ENCODE results near the gene ZNF358. TPM values are rescaled to one million over a fixed set of nuclear protein-coding genes. Genes with fewer than 3 reads are reported as not detected.

The ZNF358 gene
- total RNA-seq, 5 donors from 2014 or later (not counting 1 experiment from before 2014, with no cell fraction given), result 4.3 to 10.3 (median 8.5) TPM

DNA sequence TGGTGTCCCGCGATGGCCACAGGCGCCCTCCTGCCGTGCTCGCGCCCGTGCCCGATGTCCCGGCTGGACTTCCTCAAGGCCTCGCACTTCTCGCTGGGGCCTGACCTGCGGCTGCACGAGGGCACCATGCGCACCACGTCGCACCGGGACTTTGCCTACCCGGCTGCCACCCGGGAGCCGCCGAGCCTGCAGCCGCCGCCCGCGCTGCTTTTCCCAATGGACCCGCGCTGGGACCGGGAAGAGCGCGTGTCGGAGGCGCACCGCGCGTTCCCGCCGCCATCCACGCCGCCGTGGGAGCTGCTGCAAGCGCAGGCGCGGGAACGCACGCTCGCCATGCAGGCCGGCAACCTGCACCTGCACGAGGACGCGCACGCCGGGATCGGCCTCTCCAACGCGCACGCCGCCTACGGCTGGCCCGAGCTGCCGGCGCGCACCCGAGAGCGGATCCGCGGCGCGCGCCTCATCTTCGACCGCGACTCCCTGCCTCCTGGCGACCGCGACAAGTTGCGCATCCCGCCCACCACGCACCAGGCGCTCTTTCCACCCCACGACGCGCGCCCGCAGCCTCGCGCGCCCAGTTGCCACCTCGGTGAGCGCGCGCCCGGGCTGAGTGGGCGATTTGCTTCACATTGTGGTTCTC lies 15.0 kb upstream of the ZNF358 start:
- H3K27ac ChIP-seq (ENCODE audit: low read length), result no peak overlapping the region
- ChIA-PET CTCF (no interaction called here), POLR2A (no interaction called here)
- H3K9me3 Mint-ChIP-seq, result no peaks in the 10 kb centered on the region
- peaks cover 0 to 21% of the 10 kb centered on the region in 2 experiments for H3K4me1 ChIP-seq (ENCODE audit: control insufficient read depth in 1 of 2, extremely low read depth in 1 of 2, insufficient read depth in 2 of 2, low read length in 2 of 2)
- peaks cover 8 to 11% (median 9%) of the 10 kb centered on the region in 3 donors for H3K4me1 Mint-ChIP-seq
- H3K27ac Mint-ChIP-seq, result no peak overlapping the region
- WGBS (ENCODE audit: insufficient coverage), result 5% methylated on average over 85 of the region's 93 CpGs
- peak overlapping the region in 1 of 2 donors; percentile 53 for H3K4me3 ChIP-seq (ENCODE audit: control insufficient read depth in 1 of 2, extremely low read depth in 1 of 2, low read length in 1 of 2)
- peak overlapping the region in 1 of 3 donors; percentile 65 for H3K4me3 Mint-ChIP-seq
- no peaks in the 10 kb centered on the region for H3K36me3 ChIP-seq (ENCODE audit: control insufficient read depth in 2 of 2, extremely low read depth in 1 of 2, insufficient read depth in 1 of 2, low read length in 1 of 2)
- no peaks in the 10 kb centered on the region for H3K9me3 ChIP-seq
- H3K36me3 Mint-ChIP-seq, result no peaks in the 10 kb centered on the region
- peaks cover 35 to 53% of the 10 kb centered on the region in 2 donors for H3K27me3 Mint-ChIP-seq
- ATAC-seq (replicated peaks in 1 of 4), result peak; percentile 37 to 55 (median 42)
- DNase-seq, result peak in 6 of 35 experiments; percentile 15 to 47 (median 32)
- H3K27me3 ChIP-seq (replicated peaks in 1 of 2; ENCODE audit: control insufficient read depth in 2 of 2, extremely low read depth in 1 of 2, insufficient read depth in 2 of 2, low read length in 1 of 2), result peaks cover 2 to 80% of the 10 kb centered on the region in 2 experiments

- Histone ChIP-seq H3K4me1 (ENCODE audit: control insufficient read depth in 1 of 2, extremely low read depth in 1 of 2, insufficient read depth in 2 of 2, low read length in 2 of 2) (peaks cover 0 to 26% of the 10 kb centered on the region in 2 experiments), H3K36me3 (ENCODE audit: control insufficient read depth in 2 of 2, extremely low read depth in 1 of 2, insufficient read depth in 1 of 2, low read length in 1 of 2) (no peaks in the 10 kb centered on the region), H3K4me3 (ENCODE audit: control insufficient read depth in 1 of 2, extremely low read depth in 1 of 2, low read length in 1 of 2) (no peak overlapping the region), H3K9me3 (no peaks in the 10 kb centered on the region), H3K27me3 (replicated peaks in 1 of 2; ENCODE audit: control insufficient read depth in 2 of 2, extremely low read depth in 1 of 2, insufficient read depth in 2 of 2, low read length in 1 of 2) (peaks cover 2 to 84% of the 10 kb centered on the region in 2 experiments), H3K27ac (ENCODE audit: low read length) (no peak overlapping the region)
- no peaks in the 10 kb centered on the region for H3K9me3 Mint-ChIP-seq
- H3K4me3 Mint-ChIP-seq, result no peak overlapping the region
- WGBS (ENCODE audit: insufficient coverage), result 0% methylated on average over 1 of the region's 2 CpGs
- ATAC-seq (replicated peaks in 1 of 4), result no peak
- no peaks in the 10 kb centered on the region for H3K36me3 Mint-ChIP-seq
- H3K27ac Mint-ChIP-seq, result no peak overlapping the region
- H3K27me3 Mint-ChIP-seq, result peaks cover 35 to 51% of the 10 kb centered on the region in 2 donors
- DNase-seq, result no peak
- ChIA-PET POLR2A (no interaction called here), CTCF (no interaction called here)
- H3K4me1 Mint-ChIP-seq, result peaks cover 9 to 14% (median 10%) of the 10 kb centered on the region in 3 donors
Observed at GRCh38 chr19:7502552-7502951, 13.4 kb upstream of the ZNF358 start.

DNA sequence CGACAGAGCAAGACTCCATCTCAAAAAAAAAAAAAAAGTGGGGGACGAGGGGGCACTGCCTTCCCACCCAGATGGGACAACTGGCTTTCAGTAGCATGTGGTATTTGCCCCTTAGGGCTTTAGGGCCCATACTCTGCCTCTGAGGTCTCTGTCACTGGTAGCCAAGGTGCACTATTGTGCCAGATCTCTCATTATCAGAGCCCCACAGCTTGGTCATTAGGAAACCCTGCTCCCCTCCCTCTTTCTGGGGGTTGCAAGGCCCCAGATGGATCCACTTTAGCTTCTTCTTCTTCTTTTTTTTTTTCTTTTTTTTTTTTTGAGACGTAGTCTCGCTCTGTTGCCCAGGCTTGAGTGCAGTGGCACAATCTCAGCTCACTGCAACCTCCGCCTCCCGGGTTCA lies 11.2 kb upstream of the ZNF358 start:
- CTCF ChIA-PET, result no interaction called here
- H3K9me3 ChIP-seq, result no peaks in the 10 kb centered on the region
- no peak overlapping the region for H3K4me3 ChIP-seq (ENCODE audit: control insufficient read depth in 1 of 2, extremely low read depth in 1 of 2, low read length in 1 of 2)
- Mint-ChIP-seq H3K4me3 (no peak overlapping the region), H3K9me3 (no peaks in the 10 kb centered on the region), H3K27me3 (peaks cover 24 to 43% of the 10 kb centered on the region in 2 donors), H3K36me3 (no peaks in the 10 kb centered on the region), H3K4me1 (peaks cover 9 to 14% (median 10%) of the 10 kb centered on the region in 3 donors), H3K27ac (no peak overlapping the region)
- H3K36me3 ChIP-seq (ENCODE audit: control insufficient read depth in 2 of 2, extremely low read depth in 1 of 2, insufficient read depth in 1 of 2, low read length in 1 of 2), result no peaks in the 10 kb centered on the region
- POLR2A ChIA-PET, result no interaction called here
- ATAC-seq (replicated peaks in 1 of 4), result no peak
- H3K27ac ChIP-seq (ENCODE audit: low read length), result no peak overlapping the region
- H3K27me3 ChIP-seq (replicated peaks in 1 of 2; ENCODE audit: control insufficient read depth in 2 of 2, extremely low read depth in 1 of 2, insufficient read depth in 2 of 2, low read length in 1 of 2), result peaks cover 2 to 87% of the 10 kb centered on the region in 2 experiments
- peaks cover 0 to 26% of the 10 kb centered on the region in 2 experiments for H3K4me1 ChIP-seq (ENCODE audit: control insufficient read depth in 1 of 2, extremely low read depth in 1 of 2, insufficient read depth in 2 of 2, low read length in 2 of 2)
- DNase-seq, result no peak
- WGBS (ENCODE audit: insufficient coverage), result 88% methylated on average over 1 of the region's 6 CpGs

GRCh38 chr19:7505288-7505681 lies 10.6 kb upstream of the ZNF358 start:
- no peak overlapping the region for H3K4me3 ChIP-seq (ENCODE audit: control insufficient read depth in 1 of 2, extremely low read depth in 1 of 2, low read length in 1 of 2)
- no peak overlapping the region for H3K27ac ChIP-seq (ENCODE audit: low read length)
- Mint-ChIP-seq H3K4me1 (peaks cover 9 to 14% (median 10%) of the 10 kb centered on the region in 3 donors), H3K4me3 (peak overlapping the region in 1 of 3 donors; percentile 42), H3K27ac (peak overlapping the region in 1 of 2 donors; percentile 23), H3K36me3 (no peaks in the 10 kb centered on the region), H3K9me3 (no peaks in the 10 kb centered on the region), H3K27me3 (peaks cover 24 to 41% of the 10 kb centered on the region in 2 donors)
- H3K9me3 ChIP-seq, result no peaks in the 10 kb centered on the region
- no peaks in the 10 kb centered on the region for H3K36me3 ChIP-seq (ENCODE audit: control insufficient read depth in 2 of 2, extremely low read depth in 1 of 2, insufficient read depth in 1 of 2, low read length in 1 of 2)
- ChIA-PET POLR2A (no interaction called here), CTCF (interaction anchor here in 1 of 2 donors (0.6 kb wide), 1 partner anchor 76 kb away, joined by 3 read pairs; no protein-coding TSS in a partner anchor)
- DNase-seq, result no peak
- WGBS (ENCODE audit: insufficient coverage), result 34% methylated on average over 14 of the region's 19 CpGs
- H3K27me3 ChIP-seq (replicated peaks in 1 of 2; ENCODE audit: control insufficient read depth in 2 of 2, extremely low read depth in 1 of 2, insufficient read depth in 2 of 2, low read length in 1 of 2), result peaks cover 2 to 86% of the 10 kb centered on the region in 2 experiments
- peak in 2 of 4 experiments; percentile 29 to 34 for ATAC-seq (replicated peaks in 1 of 4)
- peaks cover 0 to 26% of the 10 kb centered on the region in 2 experiments for H3K4me1 ChIP-seq (ENCODE audit: control insufficient read depth in 1 of 2, extremely low read depth in 1 of 2, insufficient read depth in 2 of 2, low read length in 2 of 2)

DNA sequence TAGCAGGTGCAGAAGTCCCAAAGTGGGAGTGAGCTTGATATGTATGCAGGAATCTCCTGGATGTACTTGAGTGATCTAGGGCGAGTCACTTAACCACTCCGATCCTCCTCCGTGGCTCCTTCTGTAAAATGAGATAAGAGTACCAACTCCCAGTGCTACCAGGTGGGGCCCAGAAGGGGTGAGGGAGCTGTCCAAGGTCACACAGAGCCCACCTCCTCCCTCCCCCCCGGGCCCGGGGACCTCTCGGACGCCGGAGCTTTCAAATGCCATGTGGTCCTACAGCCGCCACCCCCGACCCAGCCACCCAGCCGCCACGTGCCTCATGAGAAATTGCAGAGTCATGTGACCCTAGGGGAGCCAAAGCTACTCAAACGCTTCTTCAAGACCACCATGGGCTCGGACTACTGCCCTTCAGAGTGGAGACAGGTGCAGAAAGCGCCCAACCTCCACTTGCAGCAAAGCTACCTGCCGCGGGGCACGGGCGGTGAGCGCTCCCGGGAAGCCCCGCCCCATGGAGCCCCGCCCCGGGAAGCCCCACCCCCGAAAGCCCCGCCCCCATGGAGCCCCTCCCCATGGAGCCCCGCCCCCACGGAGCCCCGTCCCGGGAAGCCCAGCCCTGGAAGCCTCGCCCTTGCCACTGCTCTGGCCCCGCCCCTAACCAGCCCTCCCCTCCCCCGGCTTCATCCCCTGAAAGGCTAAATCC lies 10.1 kb upstream of the ZNF358 start:
- Histone ChIP-seq H3K27me3 (replicated peaks in 1 of 2; ENCODE audit: control insufficient read depth in 2 of 2, extremely low read depth in 1 of 2, insufficient read depth in 2 of 2, low read length in 1 of 2) (peaks cover 2 to 80% of the 10 kb centered on the region in 2 experiments), H3K9me3 (no peaks in the 10 kb centered on the region), H3K36me3 (ENCODE audit: control insufficient read depth in 2 of 2, extremely low read depth in 1 of 2, insufficient read depth in 1 of 2, low read length in 1 of 2) (no peaks in the 10 kb centered on the region), H3K27ac (ENCODE audit: low read length) (no peak overlapping the region), H3K4me3 (ENCODE audit: control insufficient read depth in 1 of 2, extremely low read depth in 1 of 2, low read length in 1 of 2) (no peak overlapping the region), H3K4me1 (ENCODE audit: control insufficient read depth in 1 of 2, extremely low read depth in 1 of 2, insufficient read depth in 2 of 2, low read length in 2 of 2) (peaks cover 0 to 23% of the 10 kb centered on the region in 2 experiments)
- no peaks in the 10 kb centered on the region for H3K36me3 Mint-ChIP-seq
- H3K9me3 Mint-ChIP-seq, result no peaks in the 10 kb centered on the region
- peak; percentile 31 to 52 (median 36) for ATAC-seq (replicated peaks in 1 of 4)
- CTCF ChIA-PET, result interaction anchor here (0.6 to 0.7 kb wide), 3 partner anchors 9 to 109 kb away, joined by 3 read pairs; a partner anchor contains a TSS
- H3K27me3 Mint-ChIP-seq, result peaks cover 24 to 39% of the 10 kb centered on the region in 2 donors
- DNase-seq, result peak in 1 of 35 experiments; percentile 29
- H3K4me3 Mint-ChIP-seq, result peak overlapping the region in 1 of 3 donors; percentile 42
- POLR2A ChIA-PET, result interaction anchor here in 1 of 2 donors (0.6 kb wide), 1 partner anchor 83 kb away, joined by 3 read pairs; no protein-coding TSS in a partner anchor
- WGBS (ENCODE audit: insufficient coverage), result 5% methylated on average over 16 of the region's 33 CpGs
- H3K27ac Mint-ChIP-seq, result peak overlapping the region in 1 of 2 donors; percentile 23
- peaks cover 9 to 14% (median 10%) of the 10 kb centered on the region in 3 donors for H3K4me1 Mint-ChIP-seq

Measured in T-cell (primary cell).